Nucleus accumbens (tissue), 56 donors: Measurements from ENCODE around the gene CTAG1B.
"Not testable (repeated sequence)": the region's sequence is repeated elsewhere in the genome, so short reads cannot be mapped to it uniquely, and the experiment has no call there.

Experiments
- DNase-seq, 56 donors: peaks; one replicate each; lab custom pipeline; 2025; lab: John Stamatoyannopoulos, UW

Gene CTAG1B

GRCh38 chrX:154628960-154629359 is 9.9 kb upstream of the CTAG1B start:
- not testable (repeated sequence) for DNase-seq

- not testable (repeated sequence) for DNase-seq
These were observed 1.8 kb upstream of the CTAG1B start for GRCh38 chrX:154620767-154621414.

DNA sequence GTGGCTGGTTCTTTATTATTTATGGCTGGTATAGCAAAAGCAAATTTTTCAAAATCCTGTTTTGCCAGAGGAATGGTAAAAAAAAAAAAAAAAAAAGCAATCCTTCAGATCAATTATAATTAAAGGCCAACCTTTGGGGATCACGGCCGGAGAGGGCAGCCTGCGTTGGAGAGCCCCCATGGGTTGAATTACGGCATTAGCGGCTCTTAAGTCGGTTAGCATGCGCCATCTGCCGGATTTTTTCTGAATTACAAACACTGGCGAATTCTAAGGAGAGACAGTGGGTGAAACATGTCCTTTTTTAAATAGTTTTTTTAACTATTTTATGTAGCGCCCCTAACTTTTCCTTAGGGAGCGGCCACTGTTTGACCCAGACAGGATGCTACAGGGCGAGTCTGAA is 5.5 kb downstream of the CTAG1B start:
- DNase-seq, result not testable (repeated sequence)

- not testable (repeated sequence) for DNase-seq
These were observed 7.9 kb downstream of the CTAG1B start for GRCh38 chrX:154611146-154611545.

DNA sequence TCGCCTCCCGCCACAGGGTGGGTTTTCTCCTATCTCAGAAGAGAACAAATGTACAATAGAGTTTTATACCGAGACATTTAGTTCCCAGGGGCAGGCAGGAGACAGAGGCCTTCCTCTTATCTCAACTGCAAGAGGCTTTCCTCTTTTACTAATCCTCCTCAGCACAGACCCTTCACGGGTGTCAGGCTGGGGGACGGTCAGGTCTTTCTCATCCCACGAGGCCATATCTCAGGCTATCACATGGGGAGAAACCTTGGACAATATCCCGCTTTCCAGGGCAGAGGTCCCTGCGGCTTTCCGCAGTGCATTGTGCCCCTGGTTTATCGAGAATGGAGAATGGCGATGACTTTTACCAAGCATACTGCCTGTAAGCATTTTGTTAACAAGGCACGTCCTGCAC is 10.3 kb downstream of the CTAG1B start:
- not testable (repeated sequence) for DNase-seq

DNA sequence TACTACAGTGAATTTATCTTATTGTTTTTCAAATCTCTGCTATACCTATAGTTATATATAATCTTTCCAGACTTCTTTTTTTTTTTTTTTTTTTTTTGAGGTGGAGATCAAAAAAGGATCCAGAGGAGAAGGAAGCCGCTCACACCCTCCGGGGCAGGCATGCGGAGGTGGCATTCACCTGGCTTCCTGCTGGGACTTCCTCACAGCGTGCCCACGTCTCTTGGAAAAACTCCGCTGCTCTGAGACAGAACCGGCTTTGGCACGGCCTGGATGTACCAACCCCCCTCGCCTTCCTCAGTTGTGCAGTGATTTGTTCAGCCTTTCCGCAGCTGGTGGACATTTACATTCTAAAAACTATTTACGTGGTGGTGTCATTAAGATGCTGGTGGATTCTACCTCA is 11.1 kb downstream of the CTAG1B start:
- not testable (repeated sequence) for DNase-seq

- DNase-seq, result peak in 1 of 56 donors; percentile 0
These were observed 11.7 kb downstream of the CTAG1B start for GRCh38 chrX:154607370-154607769.

- no peak for DNase-seq
These were observed 13.5 kb downstream of the CTAG1B start for GRCh38 chrX:154605566-154605965.

DNA sequence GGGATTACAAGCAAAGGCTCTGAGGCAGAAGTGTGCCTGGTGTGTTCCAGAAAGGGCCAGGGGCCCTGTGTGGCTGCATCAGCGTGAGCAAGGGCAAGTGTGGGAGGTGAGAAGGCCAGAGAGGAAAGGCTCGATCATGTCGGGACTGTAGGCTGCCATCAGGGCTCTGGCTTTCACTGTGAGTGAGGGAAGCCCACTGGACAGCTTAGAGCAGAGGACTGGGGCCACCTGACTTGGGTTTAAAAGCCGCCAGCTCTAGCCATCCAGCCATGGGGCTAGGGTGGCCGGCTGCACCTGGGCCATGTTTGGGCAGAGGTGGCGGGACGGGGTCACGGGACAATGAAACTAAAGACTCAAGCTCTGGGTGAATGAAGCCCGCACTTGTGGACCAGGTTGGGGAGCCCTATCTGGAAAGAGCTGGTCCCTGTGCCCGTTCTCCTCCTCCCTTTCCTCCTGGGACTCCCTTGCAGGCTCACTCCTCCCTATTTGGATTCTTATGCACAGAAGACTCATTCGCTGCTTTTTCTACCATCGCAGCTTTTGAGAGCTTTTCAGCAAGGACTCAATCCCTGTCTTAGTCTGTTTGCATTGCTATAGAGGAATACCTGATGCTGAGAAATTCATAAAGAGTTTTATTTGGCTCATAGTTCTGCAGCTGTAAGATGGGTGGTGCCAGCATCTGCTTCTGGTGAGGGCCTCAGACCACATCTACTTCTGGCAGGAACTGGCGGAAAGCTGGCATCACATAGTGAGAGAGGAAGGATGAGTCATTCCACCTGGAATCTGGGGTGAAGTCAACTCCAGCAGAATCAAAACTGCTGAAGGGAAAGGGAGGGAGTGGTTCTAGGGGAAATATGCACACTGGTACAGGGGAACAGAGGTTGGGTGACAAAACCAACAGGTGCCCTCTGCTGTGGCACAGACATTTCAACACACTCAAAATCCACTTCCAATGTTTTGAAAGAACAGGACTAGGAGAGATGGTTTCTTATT is 15.3 kb downstream of the CTAG1B start:
- DNase-seq, result peak in 3 of 56 donors; percentile 0 to 1 (median 1)

GRCh38 chrX:154602766-154603437 is 16.2 kb downstream of the CTAG1B start:
- DNase-seq, result no peak

DNA sequence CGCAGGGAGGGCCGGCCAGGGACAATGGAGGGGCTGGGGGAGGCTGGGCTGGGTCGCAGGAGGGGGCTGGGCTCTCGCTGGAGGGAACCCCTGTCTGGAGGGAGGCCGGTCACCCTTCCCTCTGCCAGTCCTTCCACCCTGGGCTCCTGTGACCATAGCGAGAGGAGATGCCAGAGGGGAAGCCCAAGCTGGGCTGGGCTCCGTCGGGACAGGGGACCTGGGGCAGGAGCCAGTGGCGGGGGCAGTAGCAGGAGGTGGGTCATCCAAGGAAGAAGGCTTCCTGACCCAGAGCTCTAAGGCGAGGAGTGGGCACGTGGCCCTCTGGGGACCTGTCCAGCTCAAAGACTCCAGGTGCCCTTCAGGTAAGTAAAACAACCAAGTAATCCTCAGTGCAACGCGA is 16.9 kb downstream of the CTAG1B start:
- no peak for DNase-seq

DNA sequence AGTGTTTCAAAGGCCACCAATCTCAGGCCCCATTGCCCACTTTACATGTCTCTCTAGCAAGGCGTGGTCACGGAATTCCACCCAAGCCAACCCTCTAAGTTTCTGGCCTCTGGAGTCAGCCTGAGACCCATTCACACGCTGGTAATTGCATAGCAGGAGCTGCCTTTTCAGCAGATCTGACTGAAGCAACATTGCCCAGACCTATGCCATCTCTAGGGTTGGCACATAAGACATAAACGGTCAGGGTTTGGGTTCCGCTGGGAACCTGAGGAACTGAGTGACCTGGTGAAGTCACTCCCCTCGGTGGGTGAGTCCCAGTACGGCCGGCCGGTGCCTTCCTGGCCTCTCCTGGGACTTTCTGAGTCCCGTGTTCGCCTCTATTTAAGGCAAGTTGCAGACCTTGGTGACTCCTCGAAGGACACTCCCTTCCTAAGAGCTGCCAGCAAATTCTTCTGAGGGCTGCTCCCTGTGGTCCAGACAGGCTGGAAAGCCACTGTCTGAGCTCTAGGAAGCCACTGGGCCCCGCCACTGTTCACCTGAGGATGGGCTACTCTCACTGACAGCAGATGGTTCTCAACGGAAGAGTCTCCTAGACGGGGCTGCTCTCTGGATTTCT is 18.2 kb downstream of the CTAG1B start:
- DNase-seq, result no peak

DNA sequence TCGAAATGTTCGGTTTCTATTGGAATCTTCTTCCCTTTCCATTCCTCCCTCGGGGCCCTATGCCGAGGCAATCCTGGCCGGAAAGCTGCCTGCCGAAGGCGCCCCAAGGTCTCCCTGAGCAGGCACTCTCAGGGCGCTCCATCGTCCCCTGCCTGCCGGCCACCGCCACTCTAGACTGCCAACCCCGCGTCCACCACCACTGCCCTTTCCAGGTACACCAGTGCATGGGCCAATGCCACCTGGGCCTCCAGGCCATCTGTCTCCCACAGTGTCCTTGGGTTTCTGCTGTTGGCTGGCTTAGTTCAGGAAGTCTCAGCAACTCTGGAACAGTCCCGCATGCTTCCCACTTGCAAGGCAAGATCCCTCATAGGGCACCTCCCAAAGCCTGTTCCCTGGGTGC is 19.6 kb downstream of the CTAG1B start:
- no peak for DNase-seq

GRCh38 chrX:154598656-154599055 is 20.4 kb downstream of the CTAG1B start:
- no peak for DNase-seq

DNA sequence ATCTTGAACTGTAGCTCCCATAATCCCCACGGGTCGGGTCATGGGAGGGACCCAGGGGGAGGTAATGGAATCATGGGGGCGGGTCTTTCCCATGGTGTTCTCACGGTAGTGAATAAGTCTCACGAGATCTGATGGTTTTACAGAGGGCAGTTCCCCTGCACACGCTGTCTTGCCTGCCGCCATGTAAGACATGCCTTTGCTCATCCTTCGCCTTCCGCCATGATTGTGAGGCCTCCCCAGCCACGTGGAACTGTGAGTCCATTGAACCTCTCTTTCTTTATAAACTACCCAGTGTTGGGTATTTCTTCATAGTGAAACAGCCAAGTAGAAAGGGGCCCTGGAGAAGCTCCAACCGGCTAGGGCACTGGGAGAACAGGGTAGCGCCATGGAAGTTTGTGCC is 21.9 kb downstream of the CTAG1B start:
- DNase-seq, result no peak

DNA sequence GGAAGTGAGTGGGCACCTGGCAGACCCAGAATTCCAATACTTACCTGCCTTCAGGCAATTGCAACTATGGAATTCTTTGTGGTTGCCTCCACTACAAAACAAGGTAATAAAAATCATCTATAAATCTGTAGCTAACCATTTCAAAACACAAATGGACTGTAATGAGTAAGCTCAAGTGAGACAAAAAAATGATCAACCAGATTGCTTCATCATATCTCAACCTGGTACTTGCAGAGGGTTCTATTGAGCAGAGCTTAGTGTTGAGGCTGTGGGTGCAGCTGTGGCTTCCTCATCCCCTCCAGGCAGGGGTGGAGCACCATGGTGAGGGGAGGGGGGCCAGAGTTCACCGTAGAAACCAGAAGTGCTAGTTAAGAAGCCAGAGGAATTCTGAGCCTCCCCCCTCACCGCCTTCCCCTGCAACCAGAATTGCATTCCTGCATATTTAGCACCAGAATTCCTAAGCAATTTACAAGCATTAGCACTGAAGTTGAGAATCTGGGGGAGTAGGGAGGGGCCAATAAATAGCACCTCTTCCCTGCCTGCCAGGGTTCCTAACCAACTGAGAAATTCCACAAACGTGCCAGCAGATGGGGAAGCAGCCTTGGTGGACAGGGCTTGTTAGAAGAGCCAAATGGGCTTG is 22.7 kb downstream of the CTAG1B start:
- DNase-seq, result no peak

- DNase-seq, result no peak
These were observed 23.4 kb downstream of the CTAG1B start for GRCh38 chrX:154595559-154596249.

- DNase-seq, result no peak
These were observed 24.6 kb downstream of the CTAG1B start for GRCh38 chrX:154594491-154594890.

DNA sequence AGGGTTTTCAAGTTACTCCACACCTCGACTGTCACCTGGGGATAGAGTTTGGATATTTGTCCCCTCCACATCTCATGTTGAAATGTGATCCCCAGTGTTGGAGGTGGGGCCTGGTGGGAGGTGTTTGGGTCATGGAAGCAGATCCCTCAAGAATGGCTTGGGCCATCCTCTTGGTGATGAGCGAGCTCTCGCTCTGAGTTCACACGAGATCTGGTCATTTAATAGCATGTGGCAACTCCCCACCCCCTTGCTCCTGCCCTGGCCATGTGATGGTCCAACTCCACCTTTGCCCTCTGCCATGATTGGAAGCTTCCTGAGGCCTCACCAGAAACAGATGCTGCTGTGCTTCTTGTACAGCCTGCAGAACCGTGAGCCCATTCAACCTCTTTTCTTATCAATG is 25.9 kb downstream of the CTAG1B start:
- no peak for DNase-seq

DNA sequence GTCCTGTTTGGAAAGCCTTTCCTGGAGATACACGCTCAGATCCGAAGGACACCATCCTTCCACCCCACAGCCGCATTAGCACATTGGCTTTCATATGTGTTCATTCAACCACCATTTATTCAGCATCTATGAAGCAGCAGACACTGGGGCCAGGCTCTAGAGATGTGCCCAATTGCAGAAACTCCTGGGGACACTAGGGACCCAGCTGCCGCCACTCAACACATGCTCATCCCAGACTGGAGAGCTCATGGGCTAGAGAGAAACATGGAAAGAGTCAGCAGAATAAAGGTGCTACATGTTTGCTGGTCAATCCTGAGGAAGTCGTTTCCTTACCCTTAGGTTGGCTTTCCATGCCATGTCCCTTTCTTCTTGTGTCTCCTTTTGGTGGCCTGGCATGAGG is 26.6 kb downstream of the CTAG1B start:
- DNase-seq, result no peak
